Glomerular visceral epithelial cell (primary cell): ENCODE results near the gene SLC12A6.
"Not testable (repeated sequence)": the region's sequence is repeated elsewhere in the genome, so short reads cannot be mapped to it uniquely, and the experiment has no call there.

Experiments used
- DNase-seq: peaks from one replicate; pipeline ENCODE4 v3.0.0-alpha.2; 2016; ENCODE audit errors: extremely low spot score

The SLC12A6 gene

GRCh38 chr15:34193272-34193671 lies 144.3 kb downstream of the SLC12A6 start:
- not testable (repeated sequence) for DNase-seq

GRCh38 chr15:34188711-34189110 lies 148.9 kb downstream of the SLC12A6 start:
- DNase-seq, result no peak

- no peak for DNase-seq
These were observed 151.9 kb downstream of the SLC12A6 start for GRCh38 chr15:34185666-34186065.

- DNase-seq, result no peak
These were observed 154.6 kb downstream of the SLC12A6 start for GRCh38 chr15:34182942-34183341.
